Ovary (tissue), 9 donors: ENCODE data around the gene NAALADL2. TPM values are rescaled to one million over a fixed set of nuclear protein-coding genes. Genes with fewer than 3 reads are reported as not detected.
"Not testable (repeated sequence)": the region's sequence is repeated elsewhere in the genome, so short reads cannot be mapped to it uniquely, and the experiment has no call there.

Experiments
- DNase-seq, 5 donors: peaks; one replicate each; pipeline ENCODE4 v3.0.0-alpha.2; 2019 to 2020
- H3K27ac ChIP-seq, 2 donors: fragments of 200-600 bp; one replicate each; pipeline versions ENCODE4 v1.5.1 to v1.8.0; 2019 to 2022
- H3K27me3 ChIP-seq: fragments of 200-600 bp; one replicate; pipeline ENCODE4 v1.8.0; 2022
- H3K36me3 ChIP-seq: fragments of 200-600 bp; sonication (generic); one replicate; pipeline ENCODE4 v1.5.1; 2019
- H3K4me1 ChIP-seq: one replicate; pipeline ENCODE4 v1.8.1; 2013; ENCODE audit warnings: mild to moderate bottlenecking, moderate library complexity; ENCODE audit not compliant: insufficient read depth
- H3K4me3 ChIP-seq: fragments of 200-600 bp; sonication (generic); one replicate; pipeline ENCODE4 v1.5.1; 2017
- H3K9me3 ChIP-seq, 2 donors: fragments of 200-600 bp in 1 of 2; sonication (generic) in 1 of 2; one replicate each; pipeline versions ENCODE4 v1.5.1 to v1.8.1; 2013 to 2019; ENCODE audit warnings: mild to moderate bottlenecking in 1 of 2, moderate library complexity in 1 of 2
- EP300 ChIP-seq: sonication (generic); formaldehyde crosslinking; IDR thresholded peaks from one replicate; pipeline ENCODE4 v1.6.1; 2017; ENCODE audit warnings: antibody characterized with exemption
- POLR2A ChIP-seq: fragments of 450-650 bp; IDR thresholded peaks from one replicate; pipeline ENCODE4 v1.6.1; 2017; ENCODE audit warnings: antibody characterized with exemption, mild to moderate bottlenecking, moderate library complexity
- WGBS, 3 donors: extraction: QIAGEN DNeasy Blood & Tissue Kit in 1 of 3; methylation state at CpG; one replicate each; pipeline versions ENCODE4 v1.1.5 to v1.1.7; 2013 to 2017; 5-methylcytosine and 5-hydroxymethylcytosine counted together
- intact Hi-C, 4 donors: fragments of 100-400 bp; cut with DNase I; formaldehyde crosslinking; loops; one replicate each; pipeline versions ENCODE4 v1.11.0 to v1.15.1; 2022 to 2023
- polyA plus RNA-seq, 2 donors: library from polyadenylated mRNA; stranded (reverse); fragments of 200-250 nt in 1 of 2; fragments of 350-450 nt in 1 of 2; fragmentation: Illumina TruSeq in 1 of 2; extraction: RNeasy Lipid Tissue Mini Kit (QIAGEN cat#74804) in 1 of 2; gene quantifications; one replicate each; pipeline ENCODE4 v1.2.3, GENCODE V29; 2013 to 2014
- total RNA-seq, 7 donors: library from RNA; depleted of rRNA in 2 of 7; stranded (reverse); fragments of >200 nt in 2 of 7; fragmentation: NEBNext Ultra II Directional in 3 of 7; extraction: Animal tissue kit (Norgen Biotek cat#: 25700) in 3 of 7; gene quantifications; one replicate each; pipeline versions ENCODE4 v1.1.0 to v1.2.4, GENCODE V29; 2016 to 2023
- TF ChIP-seq, protein P1 (sequence below), 3 donors: fragments of 450-650 bp in 2 of 3; fragments of 200-600 bp in 1 of 3; IDR thresholded peaks; one replicate each; pipeline versions ENCODE4 v1.5.1 to v1.8.0; 2016 to 2022; ENCODE audit warnings: antibody characterized with exemption in 3 of 3, mild to moderate bottlenecking in 1 of 3
- donor health status: DM: no; HTN: no; CAD: no; lungs with moderate emphysema.
- donor health status: DM: no; HTN: no; CAD: no.
- donor health status: Bipolar disorder and iron deficiency.
- donor health status: DM: yes; HTN: yes; CAD: no.
- donor health status: DM: no; HTN: no; CAD: no.
- donor health status: DM: yes; HTN: yes; CAD: no.

Gene NAALADL2
- total and polyA plus RNA-seq, 9 donors, result 2.3 to 29.3 (median 15.2) TPM

DNA sequence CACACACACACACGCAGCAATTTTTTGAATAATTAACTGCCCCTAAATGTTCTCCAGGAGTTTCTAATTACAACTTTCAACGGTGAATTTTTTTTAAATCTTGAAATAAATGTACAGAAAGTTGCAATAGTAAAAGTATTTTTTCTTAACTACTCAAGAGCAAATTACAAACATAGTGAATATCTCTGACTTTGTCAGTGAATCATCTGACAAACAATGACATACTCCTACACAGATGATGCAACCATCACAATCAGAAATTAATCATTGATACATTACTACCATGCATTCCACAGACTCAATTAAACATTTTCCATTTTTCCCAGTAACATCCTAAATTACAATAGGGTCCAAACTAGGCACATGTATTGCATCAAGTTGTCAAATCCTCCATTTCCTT is 597.3 kb downstream of the NAALADL2 start:
- no peaks in the 10 kb centered on the region for H3K4me1 ChIP-seq
- intact Hi-C loops, result no loop called here
- no peak overlapping the region for H3K4me3 ChIP-seq
- no peaks in the 10 kb centered on the region for H3K27me3 ChIP-seq
- no peak for DNase-seq
- TF ChIP-seq, protein P1, sequence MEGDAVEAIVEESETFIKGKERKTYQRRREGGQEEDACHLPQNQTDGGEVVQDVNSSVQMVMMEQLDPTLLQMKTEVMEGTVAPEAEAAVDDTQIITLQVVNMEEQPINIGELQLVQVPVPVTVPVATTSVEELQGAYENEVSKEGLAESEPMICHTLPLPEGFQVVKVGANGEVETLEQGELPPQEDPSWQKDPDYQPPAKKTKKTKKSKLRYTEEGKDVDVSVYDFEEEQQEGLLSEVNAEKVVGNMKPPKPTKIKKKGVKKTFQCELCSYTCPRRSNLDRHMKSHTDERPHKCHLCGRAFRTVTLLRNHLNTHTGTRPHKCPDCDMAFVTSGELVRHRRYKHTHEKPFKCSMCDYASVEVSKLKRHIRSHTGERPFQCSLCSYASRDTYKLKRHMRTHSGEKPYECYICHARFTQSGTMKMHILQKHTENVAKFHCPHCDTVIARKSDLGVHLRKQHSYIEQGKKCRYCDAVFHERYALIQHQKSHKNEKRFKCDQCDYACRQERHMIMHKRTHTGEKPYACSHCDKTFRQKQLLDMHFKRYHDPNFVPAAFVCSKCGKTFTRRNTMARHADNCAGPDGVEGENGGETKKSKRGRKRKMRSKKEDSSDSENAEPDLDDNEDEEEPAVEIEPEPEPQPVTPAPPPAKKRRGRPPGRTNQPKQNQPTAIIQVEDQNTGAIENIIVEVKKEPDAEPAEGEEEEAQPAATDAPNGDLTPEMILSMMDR (IDR thresholded peaks at IDR 0.05), result no peak
- no peak for TF ChIP-seq EP300
- TF ChIP-seq POLR2A, result no peak
- H3K27ac ChIP-seq, result no peak overlapping the region
- H3K36me3 ChIP-seq, result no peaks in the 10 kb centered on the region
- no peaks in the 10 kb centered on the region for H3K9me3 ChIP-seq
- WGBS, 3 donors, result 86 to 89% (median 87%) methylated on average over 2 of the region's 2 CpGs

- DNase-seq, result no peak
- no peak overlapping the region for H3K27ac ChIP-seq
- no peak overlapping the region for H3K4me3 ChIP-seq
- 95 to 98% (median 97%) methylated on average over 2 of the region's 2 CpGs for WGBS, 3 donors
- intact Hi-C loops, result no loop called here
- H3K36me3 ChIP-seq, result no peaks in the 10 kb centered on the region
- no peaks in the 10 kb centered on the region for H3K9me3 ChIP-seq
- no peaks in the 10 kb centered on the region for H3K27me3 ChIP-seq
- TF ChIP-seq, protein P1 (IDR thresholded peaks at IDR 0.05), result no peak
- no peak for TF ChIP-seq POLR2A
- TF ChIP-seq EP300, result no peak
- no peaks in the 10 kb centered on the region for H3K4me1 ChIP-seq
These were observed 598.2 kb downstream of the NAALADL2 start for GRCh38 chr3:175457301-175457700.

DNA sequence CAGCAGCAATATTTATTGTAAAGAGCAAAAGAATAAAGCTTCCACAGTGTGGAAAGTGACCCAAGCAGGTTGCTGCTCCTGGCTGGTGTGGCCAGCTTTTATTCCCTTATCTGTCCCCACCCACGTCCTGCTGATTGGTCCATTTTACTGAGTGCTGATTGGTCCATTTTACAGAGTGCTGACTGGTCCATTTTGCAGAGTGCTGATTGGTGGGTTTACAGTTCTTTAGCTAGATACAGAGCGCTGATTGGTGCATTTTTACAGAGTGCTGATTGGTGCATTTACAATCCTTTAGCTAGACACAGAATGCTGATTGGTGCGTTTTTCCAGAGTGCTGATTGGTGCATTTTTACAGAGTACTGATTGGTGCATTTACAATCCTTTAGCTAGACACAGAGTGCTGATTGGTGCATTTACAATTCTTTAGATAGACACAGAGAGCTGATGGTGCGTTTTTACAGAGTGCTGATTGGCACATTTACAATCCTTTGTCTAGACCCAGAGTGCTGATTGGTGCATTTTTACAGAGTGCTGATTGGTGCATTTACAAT is 601.8 kb downstream of the NAALADL2 start:
- H3K36me3 ChIP-seq, intact Hi-C loops, H3K27ac ChIP-seq, DNase-seq, H3K4me3 ChIP-seq, H3K9me3 ChIP-seq, H3K27me3 ChIP-seq, H3K4me1 ChIP-seq: not testable (repeated sequence)
- WGBS, 3 donors, result 93 to 97% (median 94%) methylated on average over 4 of the region's 4 CpGs

- TF ChIP-seq, protein P1 (IDR thresholded peaks at IDR 0.05), result no peak
- TF ChIP-seq EP300 (no peak), POLR2A (no peak)
- no peak overlapping the region for H3K27ac ChIP-seq
- intact Hi-C loops, result no loop called here
- H3K4me3 ChIP-seq, result no peak overlapping the region
- WGBS, 3 donors, result 93 to 99% (median 93%) methylated on average over 3 of the region's 3 CpGs
- H3K27me3 ChIP-seq, result no peaks in the 10 kb centered on the region
- H3K36me3 ChIP-seq, result no peaks in the 10 kb centered on the region
- no peak for DNase-seq
- no peaks in the 10 kb centered on the region for H3K4me1 ChIP-seq
- H3K9me3 ChIP-seq, result no peaks in the 10 kb centered on the region
These were observed 605.2 kb downstream of the NAALADL2 start for GRCh38 chr3:175464362-175464761.

- intact Hi-C loops, result no loop called here
- TF ChIP-seq EP300 (no peak), POLR2A (no peak)
- TF ChIP-seq, protein P1 (IDR thresholded peaks at IDR 0.05), result no peak
- DNase-seq, result no peak
- H3K27ac ChIP-seq, result no peak overlapping the region
- H3K9me3 ChIP-seq, result no peaks in the 10 kb centered on the region
- H3K27me3 ChIP-seq, result no peaks in the 10 kb centered on the region
- no peaks in the 10 kb centered on the region for H3K4me1 ChIP-seq
- no peak overlapping the region for H3K4me3 ChIP-seq
- H3K36me3 ChIP-seq, result no peaks in the 10 kb centered on the region
These were observed 610.0 kb downstream of the NAALADL2 start for GRCh38 chr3:175469124-175469523.
